CD4-positive, alpha-beta T cell treated with Interleukin-6 at 100 ng/mL for 8 hours (primary cell): ENCODE data around the gene TUBB2B.
"Not testable (repeated sequence)": the region's sequence is repeated elsewhere in the genome, so short reads cannot be mapped to it uniquely, and the experiment has no call there.

Experiments used
- DNase-seq: peaks from one replicate; pipeline ENCODE4 v3.0.0-alpha.2; 2020; ENCODE audit warnings: mixed read lengths, low spot score

Gene TUBB2B

DNA sequence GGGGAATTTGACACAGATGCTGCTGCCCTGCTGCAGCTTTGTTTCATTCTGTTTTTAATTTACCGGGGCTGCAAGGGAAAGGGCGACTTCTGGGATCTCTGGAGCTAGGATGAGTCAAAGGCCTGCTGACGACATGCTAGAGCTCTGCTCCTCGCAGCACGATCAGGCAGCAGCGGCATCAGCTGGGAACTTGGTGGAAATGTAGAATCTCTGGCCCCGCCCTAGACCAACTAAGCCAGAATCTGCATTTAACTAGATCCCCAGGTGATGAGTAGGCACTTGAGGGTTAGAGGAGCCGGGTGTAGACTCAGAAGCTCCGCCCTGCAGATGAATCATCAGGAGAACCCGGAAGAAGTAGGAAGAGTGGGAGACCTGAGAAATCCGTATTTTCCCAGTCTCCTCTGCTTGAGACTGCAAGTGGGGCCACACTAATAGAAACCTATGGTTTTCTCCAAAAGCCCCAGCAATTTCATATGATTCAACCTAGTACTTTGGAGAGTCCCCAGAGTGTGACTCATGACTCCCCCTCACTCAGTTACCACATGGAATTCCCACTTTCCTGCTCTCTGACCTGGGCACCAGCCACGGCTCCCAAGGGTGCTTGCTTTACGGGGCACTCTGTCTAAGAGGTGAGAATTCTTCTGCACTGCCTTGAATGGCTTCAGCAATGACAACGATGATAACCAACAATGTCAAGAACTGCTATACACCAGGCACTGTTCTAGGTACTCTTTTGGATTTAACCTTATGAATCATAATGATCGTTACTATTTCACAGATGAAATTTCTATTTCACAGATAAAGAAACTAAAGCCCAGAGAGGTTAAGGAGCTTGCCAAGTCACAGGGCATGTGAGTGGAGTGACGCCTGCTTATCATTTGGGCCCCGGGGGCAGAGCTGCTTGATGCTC, 18.1 kb downstream of the TUBB2B start:
- DNase-seq, result peak; percentile 17

DNA sequence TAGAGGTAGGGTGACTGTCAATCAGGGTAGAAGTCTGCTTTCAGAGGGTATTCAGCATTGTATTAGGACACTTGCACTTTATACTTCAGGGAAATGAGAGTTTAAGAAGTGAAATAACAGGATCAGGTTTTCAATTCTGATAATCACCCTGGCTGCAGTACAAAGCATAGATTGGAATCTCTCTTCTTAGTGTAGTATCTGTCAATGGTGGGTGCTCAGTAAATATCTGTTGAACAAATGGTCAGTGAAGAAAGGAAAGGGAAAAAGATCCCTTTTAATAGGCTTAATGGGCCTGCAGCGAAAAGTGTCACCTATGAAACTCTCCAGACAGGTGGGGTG, 18.7 kb downstream of the TUBB2B start:
- DNase-seq, result no peak

DNA sequence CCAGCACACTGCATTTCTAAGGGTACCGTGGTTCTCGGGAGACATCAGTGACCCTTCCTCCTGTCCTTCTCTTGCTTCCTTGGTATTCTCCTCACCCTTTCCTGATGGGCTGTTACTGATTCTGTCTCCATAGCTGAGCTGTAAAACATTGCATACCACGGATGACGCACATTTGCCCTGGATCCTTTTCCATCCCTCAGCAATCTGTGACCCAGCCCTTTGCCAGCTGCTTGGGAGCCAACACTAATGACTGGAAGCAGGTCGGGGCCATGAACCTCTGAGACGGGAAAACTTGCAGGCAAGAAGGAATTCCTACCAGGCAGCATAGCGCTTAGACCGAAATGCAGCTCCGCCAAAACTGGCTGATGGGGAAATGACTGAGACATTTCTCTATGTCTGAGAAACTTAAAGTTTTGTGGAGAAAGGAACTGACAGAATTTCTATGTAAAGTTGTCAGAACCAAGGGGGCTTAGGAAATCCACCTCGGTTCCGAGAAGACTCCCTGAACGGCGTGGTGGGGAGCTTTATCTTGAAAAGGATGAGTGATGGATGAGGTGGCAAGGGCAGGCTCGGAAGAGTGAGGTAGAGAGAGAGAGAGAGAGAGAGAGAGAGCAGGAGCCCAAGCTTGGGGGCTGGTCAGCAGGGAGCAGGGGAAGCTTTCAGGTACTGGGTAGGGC, 19.2 kb downstream of the TUBB2B start:
- no peak for DNase-seq

GRCh38 chr6:3206339-3207015, 21.0 kb downstream of the TUBB2B start:
- no peak for DNase-seq

GRCh38 chr6:3205913-3206312, 21.5 kb downstream of the TUBB2B start:
- no peak for DNase-seq

DNA sequence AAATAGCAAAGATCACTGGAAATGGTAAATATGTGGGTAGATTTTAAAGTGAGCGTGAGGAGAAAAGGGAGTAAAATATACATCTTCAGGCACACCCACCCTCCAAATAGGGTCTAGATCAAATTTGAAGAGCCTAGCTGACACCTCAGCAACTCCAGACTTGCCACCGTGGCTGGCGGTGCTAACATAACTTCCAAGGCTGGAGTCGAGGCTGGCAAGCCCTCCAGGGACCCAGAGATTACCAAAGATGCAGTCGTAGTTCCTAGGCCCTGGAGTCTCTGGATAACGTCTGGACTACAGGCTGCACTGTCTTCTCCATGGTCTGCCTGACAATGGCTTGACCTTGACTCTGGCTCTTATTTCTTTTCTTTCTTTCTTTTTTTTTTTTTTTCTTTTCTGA, 22.5 kb downstream of the TUBB2B start:
- DNase-seq, result no peak

- no peak for DNase-seq
These were observed 24.3 kb downstream of the TUBB2B start for GRCh38 chr6:3202999-3203696.

GRCh38 chr6:3201388-3201787, 26.1 kb downstream of the TUBB2B start:
- no peak for DNase-seq

DNA sequence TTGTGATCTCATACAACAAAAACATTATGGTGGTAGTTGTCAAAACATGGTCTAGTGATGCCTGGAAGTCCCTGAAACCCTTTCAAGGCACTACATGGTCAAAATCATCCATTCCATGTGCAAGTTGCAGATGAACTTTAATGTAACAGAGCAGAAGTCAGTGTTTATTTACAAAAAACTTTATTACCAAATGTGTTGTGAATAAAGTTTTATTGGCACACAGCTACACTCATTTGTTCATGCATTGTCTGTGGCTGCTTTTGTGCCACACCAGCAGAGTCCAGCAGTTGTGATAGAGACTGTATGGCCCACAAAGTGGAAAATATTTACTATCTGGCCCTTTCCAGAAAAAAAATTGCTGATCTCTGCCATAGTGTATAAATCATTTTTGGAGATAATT, 26.8 kb downstream of the TUBB2B start:
- DNase-seq, result no peak

GRCh38 chr6:3199382-3199781, 28.1 kb downstream of the TUBB2B start:
- no peak for DNase-seq

- DNase-seq, result not testable (repeated sequence)
These were observed 29.7 kb downstream of the TUBB2B start for GRCh38 chr6:3197734-3198133.

DNA sequence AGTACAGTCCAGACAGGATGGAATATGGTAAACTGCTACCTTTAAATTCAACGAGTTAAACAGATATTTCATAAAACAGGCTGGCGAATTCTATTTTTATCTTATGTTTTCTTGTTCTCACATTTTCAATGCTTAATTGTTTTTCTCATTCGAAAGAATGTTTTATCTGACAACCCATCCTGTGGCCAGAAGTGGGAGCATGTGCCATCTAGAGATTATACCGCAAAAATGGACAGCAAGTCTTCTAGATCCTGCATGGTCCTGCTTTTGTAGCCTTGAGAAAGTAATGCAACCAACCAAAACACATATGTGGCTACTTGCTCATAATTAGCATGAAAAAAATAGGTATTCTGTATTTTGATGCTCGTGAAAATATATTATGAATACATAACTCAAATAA, 30.7 kb downstream of the TUBB2B start:
- DNase-seq, result no peak

- no peak for DNase-seq
These were observed 31.6 kb downstream of the TUBB2B start for GRCh38 chr6:3195695-3196497.

DNA sequence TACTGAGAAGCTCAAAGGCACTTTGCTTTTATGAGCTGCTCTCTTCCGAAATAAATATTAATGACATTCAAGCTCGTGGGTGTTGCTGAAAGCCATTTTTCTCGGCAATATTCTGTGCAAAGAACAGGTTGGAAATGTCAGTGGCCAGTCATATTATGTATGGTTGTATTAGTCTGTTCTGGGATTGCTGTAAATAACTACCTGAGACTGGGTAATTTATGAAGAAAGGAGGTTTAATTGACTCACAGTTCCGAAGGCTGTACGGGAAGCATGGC, 32.1 kb downstream of the TUBB2B start:
- no peak for DNase-seq

DNA sequence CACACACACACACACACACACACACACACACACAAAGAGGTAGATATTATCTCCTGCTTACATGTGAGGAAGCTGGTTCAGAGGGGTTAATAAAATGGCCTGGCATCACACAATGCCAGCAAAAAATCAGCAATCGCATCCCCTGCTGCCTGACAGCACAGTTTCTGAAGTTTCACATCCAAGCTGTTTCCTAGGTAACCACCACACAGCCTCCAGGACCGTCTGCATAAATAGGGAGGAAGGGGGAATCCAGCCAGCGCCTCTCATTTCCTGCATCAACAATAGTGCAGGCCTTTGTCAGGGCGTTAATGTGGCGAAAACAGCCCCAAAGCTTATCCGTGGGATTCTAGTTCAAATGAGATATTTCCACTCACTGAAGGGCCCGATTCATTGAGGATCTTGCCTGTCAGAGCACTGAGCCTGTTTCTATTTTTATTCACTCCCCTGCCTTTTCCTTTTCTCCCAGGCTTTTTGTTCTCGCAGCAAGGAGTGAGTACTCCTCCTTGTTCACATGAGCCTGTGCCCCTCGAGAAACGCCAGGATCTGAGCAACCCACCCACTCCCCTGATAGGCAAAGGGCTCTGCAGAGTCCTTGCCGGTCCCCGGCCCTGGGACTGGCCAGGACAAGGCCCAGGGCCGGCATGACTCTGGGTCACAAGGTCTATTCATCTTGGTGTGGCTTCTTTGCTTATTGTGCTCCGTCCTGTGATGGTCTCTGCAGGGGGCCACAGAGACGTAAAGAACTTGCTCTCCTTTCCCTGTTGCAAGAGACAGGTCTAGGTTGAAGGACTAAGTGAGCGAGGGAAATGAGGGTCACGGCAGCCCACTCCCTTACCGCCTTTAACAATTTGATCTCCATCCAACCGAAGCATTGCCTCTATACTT, 32.7 kb downstream of the TUBB2B start:
- no peak for DNase-seq

DNA sequence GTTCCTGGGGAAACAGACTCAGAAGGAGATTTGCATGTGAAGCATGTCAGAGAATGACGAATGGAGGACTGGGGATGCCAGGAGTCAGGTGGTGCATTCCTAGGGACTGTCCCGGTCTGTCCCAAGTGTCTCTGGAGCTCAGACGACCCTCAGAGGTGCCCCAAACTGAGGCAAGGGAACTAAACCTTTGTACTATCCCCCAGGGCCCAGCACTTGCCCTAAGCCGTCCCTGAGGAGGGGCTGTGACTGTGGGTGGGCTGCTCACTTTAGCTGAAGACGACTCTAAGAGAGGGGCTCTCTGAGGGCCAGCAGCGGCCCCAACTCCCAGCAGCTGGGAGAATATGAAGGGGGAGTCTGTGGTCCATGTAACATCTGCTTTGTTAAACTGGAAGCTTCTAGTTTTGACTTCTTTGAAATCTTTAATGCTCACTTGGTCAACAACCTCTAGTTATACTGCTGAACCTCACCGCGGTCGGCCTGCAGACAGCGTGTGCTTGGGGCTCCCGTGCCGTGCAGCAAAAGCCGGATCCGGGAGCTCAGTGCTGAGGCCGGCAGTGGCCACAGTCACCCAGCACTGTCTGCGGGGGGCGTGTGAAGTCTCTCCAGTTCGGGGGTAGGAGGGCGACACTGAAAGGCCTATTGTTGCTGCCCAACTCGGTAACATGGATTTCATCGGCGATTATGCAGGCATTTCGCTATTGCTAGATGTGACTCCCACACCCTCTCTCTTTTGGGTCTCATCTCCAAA, 34.2 kb downstream of the TUBB2B start:
- no peak for DNase-seq

DNA sequence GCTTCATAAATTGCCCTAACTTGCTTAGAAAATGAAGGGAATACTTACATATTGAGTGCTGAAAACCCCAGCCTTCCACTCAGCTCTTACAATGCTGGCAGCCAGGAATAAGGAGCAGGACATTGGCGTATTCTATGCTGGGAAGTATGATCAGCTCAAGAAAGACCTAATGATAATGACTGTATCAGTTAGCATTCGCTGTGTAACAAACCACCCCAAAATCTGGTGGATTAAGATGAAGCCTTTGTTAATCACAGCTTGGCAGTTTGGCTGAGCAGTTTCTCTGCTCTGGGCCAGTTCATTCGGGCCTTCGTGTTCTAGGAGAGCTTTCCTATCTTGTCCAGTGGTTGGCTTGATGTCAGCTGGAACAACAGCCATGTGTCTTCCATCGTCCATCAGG, 36.7 kb downstream of the TUBB2B start:
- DNase-seq, result no peak

DNA sequence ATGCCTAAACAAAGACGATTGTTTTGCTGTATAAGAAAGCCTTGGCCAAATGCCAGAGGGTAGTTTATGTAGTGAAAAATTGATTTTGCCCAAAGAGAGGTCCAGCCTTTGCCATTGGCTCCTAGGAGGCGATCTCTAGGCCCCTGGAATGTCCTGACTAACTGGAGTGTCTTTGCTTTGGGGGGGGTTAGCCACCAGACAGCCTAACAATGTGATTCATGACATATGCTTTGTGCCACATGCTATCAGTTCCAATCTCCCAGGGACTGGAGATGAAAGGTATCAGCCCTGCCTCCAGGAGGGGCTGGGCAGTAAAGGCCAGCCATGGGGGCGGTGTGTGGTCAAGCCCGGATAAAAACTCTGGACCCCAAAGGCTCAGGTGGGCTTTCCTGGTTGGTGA, 37.4 kb downstream of the TUBB2B start:
- no peak for DNase-seq

DNA sequence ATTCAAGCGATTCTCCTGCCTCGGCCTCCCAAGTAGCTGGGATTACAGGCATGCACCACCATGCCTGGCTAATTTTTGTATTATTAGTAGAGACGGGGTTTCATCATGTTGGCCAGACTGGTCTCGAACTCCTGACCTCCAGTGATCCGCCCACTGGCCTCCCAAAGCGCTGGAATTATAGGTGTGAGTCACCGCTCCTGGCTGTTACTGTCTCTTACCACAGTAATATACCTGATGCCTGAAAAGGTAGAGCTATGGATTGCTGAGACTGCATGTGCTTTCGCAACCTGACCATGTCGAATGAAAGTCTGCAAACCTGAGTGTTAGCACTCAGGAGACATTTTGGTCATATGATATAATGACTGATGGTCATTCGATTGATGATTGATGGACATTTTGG, 38.3 kb downstream of the TUBB2B start:
- DNase-seq, result not testable (repeated sequence)

- no peak for DNase-seq
These were observed 39.2 kb downstream of the TUBB2B start for GRCh38 chr6:3188262-3188661.
